ENCODE results near the gene PPP1R16B.

The PPP1R16B gene

GRCh38 chr20:38927902-38928578 is 122.5 kb downstream of the PPP1R16B start:
- DNase-seq, result no peak

GRCh38 chr20:38930242-38930569 is 124.7 kb downstream of the PPP1R16B start:
- no peak for DNase-seq

- DNase-seq, result no peak
Observed at GRCh38 chr20:38931984-38932383, 126.5 kb downstream of the PPP1R16B start.

- peak in 1 of 51 donors; percentile 7 for DNase-seq
Observed at GRCh38 chr20:38932457-38933120, 127.1 kb downstream of the PPP1R16B start.

GRCh38 chr20:38934530-38934929 is 129.0 kb downstream of the PPP1R16B start:
- no peak for DNase-seq

- DNase-seq, result no peak
Observed at GRCh38 chr20:38935285-38935684, 129.8 kb downstream of the PPP1R16B start.

GRCh38 chr20:38935967-38936407 is 130.5 kb downstream of the PPP1R16B start:
- no peak for DNase-seq

- no peak for DNase-seq
Observed at GRCh38 chr20:38937000-38937399, 131.5 kb downstream of the PPP1R16B start.

GRCh38 chr20:38937978-38938473 is 132.5 kb downstream of the PPP1R16B start:
- no peak for DNase-seq

- DNase-seq, result no peak
Observed at GRCh38 chr20:38939686-38940085, 134.2 kb downstream of the PPP1R16B start.

GRCh38 chr20:38940644-38941043 is 135.1 kb downstream of the PPP1R16B start:
- no peak for DNase-seq

- no peak for DNase-seq
Observed at GRCh38 chr20:38941726-38942389, 136.4 kb downstream of the PPP1R16B start.

- no peak for DNase-seq
Observed at GRCh38 chr20:38945012-38945411, 139.5 kb downstream of the PPP1R16B start.

GRCh38 chr20:38946836-38947235 is 141.3 kb downstream of the PPP1R16B start:
- no peak for DNase-seq

GRCh38 chr20:38947931-38948362 is 142.4 kb downstream of the PPP1R16B start:
- DNase-seq, result no peak

GRCh38 chr20:38950254-38950653 is 144.8 kb downstream of the PPP1R16B start:
- no peak for DNase-seq

GRCh38 chr20:38951611-38952010 is 146.1 kb downstream of the PPP1R16B start:
- no peak for DNase-seq

- no peak for DNase-seq
Observed at GRCh38 chr20:38952153-38952552, 146.7 kb downstream of the PPP1R16B start.

GRCh38 chr20:38953630-38954340 is 148.3 kb downstream of the PPP1R16B start:
- no peak for DNase-seq

- no peak for DNase-seq
Observed at GRCh38 chr20:38957235-38957876, 151.9 kb downstream of the PPP1R16B start.

- no peak for DNase-seq
Observed at GRCh38 chr20:38957915-38958485, 152.5 kb downstream of the PPP1R16B start.

All from hypothalamus (tissue), 51 donors.